ENCODE results near the gene MAMDC4.

DNA sequence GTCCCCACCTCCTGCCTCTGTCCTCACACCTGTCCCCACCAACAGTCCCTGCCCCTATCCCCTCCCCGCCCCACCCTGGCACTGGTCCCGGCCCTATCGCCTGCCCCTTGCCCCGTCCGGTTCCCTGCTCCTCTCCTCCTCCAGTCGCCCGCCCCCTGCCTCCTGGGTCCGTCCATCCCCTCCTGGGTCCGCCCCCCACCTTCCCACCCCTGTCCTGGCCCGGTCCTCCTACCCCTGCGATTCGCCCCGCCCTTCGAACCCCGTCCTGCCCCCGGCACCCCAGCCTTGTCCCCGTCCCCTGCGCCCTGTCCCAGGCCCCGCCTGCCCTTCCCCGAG is 13.6 kb downstream of the MAMDC4 start:
- TF ChIP-seq POLR2AphosphoS5 (IDR thresholded peaks at IDR 0.05; ENCODE audit: low read depth, low read length) = no peak
- no peak for TF ChIP-seq POLR2A (IDR thresholded peaks at IDR 0.05; ENCODE audit: low read depth, low read length)
- TF ChIP-seq TAF1 (IDR thresholded peaks at IDR 0.05; ENCODE audit: borderline replicate concordance, low read depth, low read length) = no peak

Data from GM12892 (cell line).